ENCODE measurements around the gene NRG3.

The NRG3 gene

GRCh38 chr10:81874875-81875466 is at the start of gene NRG3:
TSS of gene NRG3 (plus strand) at chr10:81875194.
- no peak for DNase-seq (ENCODE audit: low read depth)

- DNase-seq (ENCODE audit: low read depth), result no peak
These were observed 46.7 kb upstream of the NRG3 start for GRCh38 chr10:81828251-81828650.

- DNase-seq (ENCODE audit: low read depth), result no peak
These were observed 43.9 kb upstream of the NRG3 start for GRCh38 chr10:81831060-81831459.

- DNase-seq (ENCODE audit: low read depth), result no peak
These were observed 36.0 kb upstream of the NRG3 start for GRCh38 chr10:81838950-81839349.

- DNase-seq (ENCODE audit: low read depth), result no peak
These were observed 32.0 kb upstream of the NRG3 start for GRCh38 chr10:81843042-81843441.

GRCh38 chr10:81847675-81848074 is 27.3 kb upstream of the NRG3 start:
- DNase-seq (ENCODE audit: low read depth), result no peak

GRCh38 chr10:81848514-81848913 is 26.5 kb upstream of the NRG3 start:
- DNase-seq (ENCODE audit: low read depth), result no peak

GRCh38 chr10:81848931-81849330 is 26.1 kb upstream of the NRG3 start:
- no peak for DNase-seq (ENCODE audit: low read depth)

- no peak for DNase-seq (ENCODE audit: low read depth)
These were observed 12.4 kb upstream of the NRG3 start for GRCh38 chr10:81862596-81862995.

GRCh38 chr10:81863771-81864170 is 11.2 kb upstream of the NRG3 start:
- DNase-seq (ENCODE audit: low read depth), result no peak

GRCh38 chr10:81865581-81865980 is 9.4 kb upstream of the NRG3 start:
- no peak for DNase-seq (ENCODE audit: low read depth)

GRCh38 chr10:81866753-81867152 is 8.2 kb upstream of the NRG3 start:
- DNase-seq (ENCODE audit: low read depth), result no peak

- DNase-seq (ENCODE audit: low read depth), result no peak
These were observed 4.5 kb upstream of the NRG3 start for GRCh38 chr10:81870472-81870871.

GRCh38 chr10:81871558-81871957 is 3.4 kb upstream of the NRG3 start:
- DNase-seq (ENCODE audit: low read depth), result no peak

GRCh38 chr10:81872206-81872862 is 2.7 kb upstream of the NRG3 start:
- no peak for DNase-seq (ENCODE audit: low read depth)

- DNase-seq (ENCODE audit: low read depth), result no peak
These were observed 1.6 kb upstream of the NRG3 start for GRCh38 chr10:81873231-81873931.

- DNase-seq (ENCODE audit: low read depth), result no peak
These were observed 820 bp upstream of the NRG3 start for GRCh38 chr10:81873932-81874816.

GRCh38 chr10:81875467-81876252 is 666 bp downstream of the NRG3 start:
- no peak for DNase-seq (ENCODE audit: low read depth)

GRCh38 chr10:81876253-81877077 is 1.5 kb downstream of the NRG3 start:
- no peak for DNase-seq (ENCODE audit: low read depth)

GRCh38 chr10:81877596-81877995 is 2.6 kb downstream of the NRG3 start:
- no peak for DNase-seq (ENCODE audit: low read depth)

GRCh38 chr10:81882011-81882410 is 7.0 kb downstream of the NRG3 start:
- no peak for DNase-seq (ENCODE audit: low read depth)
